GM12801 (cell line): ENCODE results near the gene SRMS.

ENCODE experiments used
- CTCF ChIP-seq: IDR thresholded peaks from one replicate; pipeline ENCODE4 v1.5.1; 2011; ENCODE audit warnings: control low read depth; ENCODE audit not compliant: insufficient read length; ENCODE audit errors: extremely low read depth

SRMS gene

GRCh38 chr20:63576311-63576710, 28.8 kb upstream of the SRMS start:
- no peak for TF ChIP-seq CTCF

DNA sequence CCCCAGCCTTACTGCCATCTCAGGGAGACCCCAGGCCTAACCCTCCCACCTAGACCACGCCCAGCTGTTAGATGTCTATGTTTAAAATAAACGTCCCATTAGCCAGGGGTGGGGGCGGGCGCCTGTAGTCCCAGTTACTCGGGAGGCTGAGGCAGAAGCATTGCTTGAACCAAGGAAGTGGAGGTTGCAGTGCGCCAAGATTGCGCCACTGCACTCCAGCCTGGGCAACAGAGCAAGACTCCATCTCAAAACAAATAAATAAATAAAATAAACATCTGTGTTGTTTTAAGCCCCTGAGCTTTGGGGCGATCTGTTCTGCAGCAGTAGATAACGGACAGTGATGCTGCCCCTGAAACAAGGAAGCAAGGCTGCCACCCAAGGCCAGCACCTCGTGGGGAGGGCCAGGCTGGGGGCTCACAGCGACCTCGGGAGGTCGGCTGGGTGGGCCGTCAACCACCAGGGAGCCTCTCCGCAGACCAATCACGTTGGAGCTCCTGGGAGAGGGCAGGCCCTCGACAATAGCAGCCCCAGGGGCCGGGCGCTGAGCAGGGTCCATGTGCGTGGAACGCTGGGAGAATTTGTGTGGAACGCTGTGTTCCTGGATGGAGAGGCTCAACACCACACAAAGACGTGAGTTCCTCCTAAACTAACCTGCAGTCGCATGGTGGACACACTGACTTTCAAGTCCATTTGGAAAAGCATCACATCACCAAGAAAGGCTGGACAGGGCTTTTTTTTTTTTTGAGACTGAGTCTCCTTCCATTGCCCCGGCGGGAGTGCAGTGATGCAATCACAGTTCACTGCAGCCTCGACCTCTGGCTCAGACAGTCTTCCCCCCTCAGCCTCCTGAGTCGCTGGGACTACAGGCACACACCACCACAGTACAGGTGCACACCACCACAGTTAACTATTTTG, 27.5 kb upstream of the SRMS start:
- no peak for TF ChIP-seq CTCF

DNA sequence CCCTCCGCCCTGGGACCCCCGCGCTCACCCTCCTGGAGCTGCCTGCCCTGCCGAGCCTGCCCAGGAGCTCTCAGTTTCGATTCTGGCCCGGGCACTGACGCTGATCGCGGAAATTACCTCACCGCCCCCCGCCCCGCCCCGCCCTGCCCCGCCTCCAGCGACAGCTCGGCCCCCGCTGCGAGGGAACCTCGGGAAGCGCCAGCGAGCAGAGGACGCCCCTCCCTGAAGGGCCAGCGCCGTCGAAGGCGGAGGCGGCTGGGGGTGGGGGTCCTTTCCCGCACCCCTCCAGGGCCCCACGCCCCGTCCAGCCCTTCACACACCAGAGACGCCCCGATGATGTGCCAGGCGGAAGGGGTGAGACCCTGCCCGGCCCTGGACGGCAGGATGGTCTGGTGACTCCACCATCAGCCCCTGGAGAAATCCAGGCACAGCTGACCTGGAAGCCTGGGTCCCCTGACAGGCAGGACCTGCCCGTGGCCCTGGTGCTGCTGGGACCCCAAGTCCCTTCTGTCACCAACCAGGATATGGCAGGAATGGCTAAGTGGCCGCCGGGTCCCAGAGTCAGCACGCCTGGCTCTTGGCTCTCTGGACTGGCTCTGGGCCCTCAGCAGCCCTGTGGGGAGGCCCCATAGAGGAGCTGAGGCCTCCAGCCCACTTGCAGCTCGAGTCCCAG, 26.7 kb upstream of the SRMS start, which contains the start of gene HELZ2:
TSS of gene HELZ2 (minus strand) at position 84 of the 673 bp plus-strand sequence. CDS start 1,854 bp downstream, outside the sequence.
- TF ChIP-seq CTCF: no peak

- TF ChIP-seq CTCF: no peak
These were observed 26.1 kb upstream of the SRMS start for GRCh38 chr20:63573647-63574131.

DNA sequence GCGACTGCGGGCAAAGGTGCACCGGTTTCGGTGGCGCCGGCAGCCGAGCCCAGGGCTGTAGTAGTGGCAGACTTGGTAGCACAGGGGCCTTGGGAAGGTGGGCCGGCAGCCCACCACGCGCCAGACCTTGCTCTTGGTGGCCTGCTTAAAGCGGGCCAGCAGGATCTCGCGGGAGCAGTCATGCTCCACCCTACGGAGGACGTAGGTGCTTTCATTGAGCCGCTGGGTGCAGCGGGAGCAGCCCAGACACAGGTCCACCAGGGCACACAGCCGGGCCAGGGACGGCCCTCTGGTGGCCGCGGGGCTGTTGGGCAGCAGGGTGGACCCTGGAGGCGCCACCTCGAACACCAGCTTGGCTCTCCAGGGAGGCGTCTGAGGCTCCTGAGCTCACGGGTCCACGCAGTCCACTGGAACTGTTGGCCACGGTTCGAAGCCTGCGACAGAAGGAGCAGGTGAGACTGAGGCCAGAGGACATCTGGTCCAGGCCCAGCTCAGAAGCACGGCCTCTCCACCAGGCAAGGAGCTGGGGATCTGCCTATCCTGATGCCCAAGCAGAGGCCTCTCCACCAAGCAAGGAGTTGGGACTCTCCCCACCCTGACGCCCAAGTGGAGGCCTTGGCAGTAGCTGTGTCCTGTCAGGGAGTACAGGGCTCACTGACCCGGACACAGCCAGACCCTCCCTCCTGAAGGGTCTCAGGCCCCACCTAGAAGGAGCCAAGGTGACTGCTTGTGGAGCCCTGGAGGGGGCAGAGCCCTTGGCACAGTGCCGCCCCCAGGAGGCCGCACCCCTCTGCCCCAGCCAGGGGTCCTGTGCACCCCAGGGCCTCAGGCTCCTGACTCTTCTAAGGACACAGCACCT, 25.5 kb upstream of the SRMS start:
- TF ChIP-seq CTCF: no peak

DNA sequence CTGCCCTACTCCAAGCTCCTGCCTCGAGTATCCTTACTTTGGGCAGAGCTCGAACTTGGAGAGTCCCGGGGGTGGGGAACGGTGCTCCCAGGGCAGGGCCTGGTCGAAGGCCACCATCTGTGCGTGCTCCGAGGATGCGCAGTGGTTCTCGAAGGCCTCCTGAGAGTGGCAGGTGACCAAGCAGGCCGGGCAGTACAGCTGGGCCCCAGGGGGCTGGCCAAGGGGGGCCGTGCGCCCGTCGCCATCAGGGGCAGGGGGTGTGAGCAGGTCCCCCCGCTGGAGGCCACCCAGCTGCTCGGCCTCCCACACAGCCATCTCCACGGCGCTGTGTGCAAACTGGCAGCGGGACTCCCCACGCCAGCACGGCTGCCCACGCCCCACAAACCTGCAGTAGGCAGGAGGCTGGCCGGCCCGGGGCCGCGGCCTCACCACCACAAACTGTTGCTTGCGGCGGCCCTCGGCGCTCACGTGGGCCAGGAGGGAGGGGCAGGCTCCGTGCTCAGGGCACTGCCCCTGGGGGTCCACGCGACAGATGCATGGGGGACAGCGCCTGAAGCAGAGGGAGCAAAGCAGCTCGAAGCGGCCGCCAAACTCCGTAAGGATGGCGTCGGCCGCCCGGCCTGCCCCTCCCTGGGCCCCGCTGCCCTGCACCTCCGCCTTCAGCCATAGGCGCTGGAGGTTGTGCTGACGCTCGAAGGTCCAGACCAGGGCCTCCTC, 24.7 kb upstream of the SRMS start:
- TF ChIP-seq CTCF: no peak
